ENCODE results near the gene DLG3. TPM values are rescaled to one million over a fixed set of nuclear protein-coding genes. Genes with fewer than 3 reads are reported as not detected.

The DLG3 gene
- total RNA-seq, 1 donor from 2014 or later: 10.3 TPM

GRCh38 chrX:70436343-70436742, 8.3 kb upstream of the DLG3 start:
- H3K27me3 Mint-ChIP-seq (ENCODE audit: unreplicated experiment): peaks cover 2% of the 10 kb centered on the region
- no peak for TF ChIP-seq CTCF (IDR thresholded peaks at IDR 0.05; ENCODE audit: unreplicated experiment)
- no peak overlapping the region for H3K4me3 Mint-ChIP-seq (ENCODE audit: unreplicated experiment)

GRCh38 chrX:70437011-70437410, 7.6 kb upstream of the DLG3 start:
- Mint-ChIP-seq H3K27ac (ENCODE audit: unreplicated experiment) (no peak overlapping the region), H3K27me3 (ENCODE audit: unreplicated experiment) (peaks cover 2% of the 10 kb centered on the region), H3K36me3 (ENCODE audit: low read depth, unreplicated experiment) (no peaks in the 10 kb centered on the region), H3K4me3 (ENCODE audit: unreplicated experiment) (no peak overlapping the region), H3K4me1 (ENCODE audit: unreplicated experiment) (no peaks in the 10 kb centered on the region), H3K9me3 (ENCODE audit: unreplicated experiment) (no peaks in the 10 kb centered on the region)
- TF ChIP-seq CTCF (IDR thresholded peaks at IDR 0.05; ENCODE audit: unreplicated experiment): no peak
- no peak for DNase-seq (ENCODE audit: low spot score)

More at GRCh38 chrX:70436343-70436742, 8.3 kb upstream of the DLG3 start:
- H3K9me3 Mint-ChIP-seq (ENCODE audit: unreplicated experiment): no peaks in the 10 kb centered on the region
- H3K36me3 Mint-ChIP-seq (ENCODE audit: low read depth, unreplicated experiment): no peaks in the 10 kb centered on the region
- H3K27ac Mint-ChIP-seq (ENCODE audit: unreplicated experiment): no peak overlapping the region
- DNase-seq (ENCODE audit: low spot score): peak; percentile 31
- no peaks in the 10 kb centered on the region for H3K4me1 Mint-ChIP-seq (ENCODE audit: unreplicated experiment)

GRCh38 chrX:70437921-70438665, 6.5 kb upstream of the DLG3 start:
- TF ChIP-seq CTCF (IDR thresholded peaks at IDR 0.05; ENCODE audit: unreplicated experiment): no peak
- H3K27ac Mint-ChIP-seq (ENCODE audit: unreplicated experiment): no peak overlapping the region
- peaks cover 2% of the 10 kb centered on the region for H3K27me3 Mint-ChIP-seq (ENCODE audit: unreplicated experiment)
- H3K9me3 Mint-ChIP-seq (ENCODE audit: unreplicated experiment): no peaks in the 10 kb centered on the region
- H3K4me1 Mint-ChIP-seq (ENCODE audit: unreplicated experiment): no peaks in the 10 kb centered on the region
- H3K36me3 Mint-ChIP-seq (ENCODE audit: low read depth, unreplicated experiment): no peaks in the 10 kb centered on the region
- H3K4me3 Mint-ChIP-seq (ENCODE audit: unreplicated experiment): no peak overlapping the region
- DNase-seq (ENCODE audit: low spot score): no peak

- Mint-ChIP-seq H3K27ac (ENCODE audit: unreplicated experiment) (no peak overlapping the region), H3K4me1 (ENCODE audit: unreplicated experiment) (no peaks in the 10 kb centered on the region), H3K27me3 (ENCODE audit: unreplicated experiment) (peaks cover 2% of the 10 kb centered on the region), H3K36me3 (ENCODE audit: low read depth, unreplicated experiment) (no peaks in the 10 kb centered on the region), H3K9me3 (ENCODE audit: unreplicated experiment) (no peaks in the 10 kb centered on the region), H3K4me3 (ENCODE audit: unreplicated experiment) (no peak overlapping the region)
- no peak for DNase-seq (ENCODE audit: low spot score)
- TF ChIP-seq CTCF (IDR thresholded peaks at IDR 0.05; ENCODE audit: unreplicated experiment): no peak
Observed at GRCh38 chrX:70439016-70439415, 5.6 kb upstream of the DLG3 start.

- H3K27me3 Mint-ChIP-seq (ENCODE audit: unreplicated experiment): peaks cover 6% of the 10 kb centered on the region
- H3K4me3 Mint-ChIP-seq (ENCODE audit: unreplicated experiment): no peak overlapping the region
- TF ChIP-seq CTCF (IDR thresholded peaks at IDR 0.05; ENCODE audit: unreplicated experiment): no peak
- H3K36me3 Mint-ChIP-seq (ENCODE audit: low read depth, unreplicated experiment): no peaks in the 10 kb centered on the region
- no peaks in the 10 kb centered on the region for H3K4me1 Mint-ChIP-seq (ENCODE audit: unreplicated experiment)
- H3K9me3 Mint-ChIP-seq (ENCODE audit: unreplicated experiment): no peaks in the 10 kb centered on the region
- no peak overlapping the region for H3K27ac Mint-ChIP-seq (ENCODE audit: unreplicated experiment)
- DNase-seq (ENCODE audit: low spot score): no peak
Observed at GRCh38 chrX:70442224-70442623, 2.4 kb upstream of the DLG3 start.

All from endothelial cell (in vitro differentiated cells).